Measurements from ENCODE around the gene TRABD2B.

DNA sequence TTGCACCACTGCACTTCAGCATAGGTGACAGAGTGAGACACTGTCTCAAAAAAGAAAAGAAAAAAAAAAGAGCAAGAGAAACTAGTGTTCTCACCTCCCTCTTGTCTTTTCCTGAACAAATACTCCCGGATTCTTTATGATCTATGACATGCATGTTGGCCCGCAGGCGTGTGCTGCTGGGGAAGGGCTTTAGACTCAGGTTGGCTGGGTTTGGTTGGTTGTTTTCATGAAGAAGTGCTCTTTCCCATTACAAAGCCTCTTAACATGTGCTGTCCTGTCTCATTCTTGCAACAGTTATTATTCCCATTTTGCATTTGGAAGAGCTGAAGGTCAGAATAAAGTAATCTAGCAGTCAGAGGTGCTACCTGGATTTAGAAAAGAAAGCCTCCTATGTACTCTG lies 79.5 kb downstream of the TRABD2B start:
- TF ChIP-seq EZH2 (IDR thresholded peaks at IDR 0.05; ENCODE audit: insufficient read depth, poor library complexity, severe bottlenecking) = no peak
- no peak for TF ChIP-seq EZH2phosphoT487 (IDR thresholded peaks at IDR 0.05; ENCODE audit: insufficient read depth, low read depth)

All from GM23248 (cell line).